Caki2 (cell line): ENCODE measurements around the gene PDE7B. TPM values are rescaled to one million over a fixed set of nuclear protein-coding genes. Genes with fewer than 3 reads are reported as not detected.

Experiments
- DNase-seq: peaks from one replicate; pipeline ENCODE4 v3.0.0-alpha.2; 2015; ENCODE audit warnings: low read depth
- in situ Hi-C: cut with HindIII; loops from 2 replicates; pipeline ENCODE4 v1.10.0; 2016; ENCODE audit warnings: low sequenced_read_pairs, low pct_unique_long_range_greater_than_20kb, mixed read lengths
- total RNA-seq: library from RNA; depleted of rRNA; stranded (reverse); fragments of >200 nt; shearing (Covaris generic); gene quantifications from 2 replicates; pipeline ENCODE4 v1.2.3, GENCODE V29; 2014; ENCODE audit warnings: low replicate concordance

The PDE7B gene
- total RNA-seq, 1 experiment from 2014 or later: 0.07 TPM

GRCh38 chr6:135995545-135995898 is 144.0 kb downstream of the PDE7B start:
- in situ Hi-C loops: no loop called here
- no peak for DNase-seq

GRCh38 chr6:135996668-135997067 is 145.2 kb downstream of the PDE7B start:
- no peak for DNase-seq
- in situ Hi-C loops: no loop called here

- in situ Hi-C loops: no loop called here
- DNase-seq: no peak
Measured at GRCh38 chr6:135999393-135999792, 147.9 kb downstream of the PDE7B start.

- in situ Hi-C loops: no loop called here
- no peak for DNase-seq
Measured at GRCh38 chr6:136007345-136007744, 155.8 kb downstream of the PDE7B start.

- DNase-seq: no peak
- in situ Hi-C loops: no loop called here
Measured at GRCh38 chr6:136011475-136011874, 160.0 kb downstream of the PDE7B start.

- DNase-seq: no peak
- in situ Hi-C loops: no loop called here
Measured at GRCh38 chr6:136012198-136012887, 160.8 kb downstream of the PDE7B start.

GRCh38 chr6:136012943-136013342 is 161.4 kb downstream of the PDE7B start:
- no peak for DNase-seq
- in situ Hi-C loops: no loop called here

GRCh38 chr6:136014454-136015437 is 163.2 kb downstream of the PDE7B start:
- no peak for DNase-seq
- in situ Hi-C loops: no loop called here

GRCh38 chr6:136015531-136015930 is 164.0 kb downstream of the PDE7B start:
- DNase-seq: no peak
- in situ Hi-C loops: no loop called here

- in situ Hi-C loops: no loop called here
- DNase-seq: no peak
Measured at GRCh38 chr6:136016228-136017225, 165.0 kb downstream of the PDE7B start.

- DNase-seq: no peak
- in situ Hi-C loops: no loop called here
Measured at GRCh38 chr6:136020691-136021090, 169.2 kb downstream of the PDE7B start.

- no peak for DNase-seq
- in situ Hi-C loops: no loop called here
Measured at GRCh38 chr6:136022224-136022874, 170.8 kb downstream of the PDE7B start.

- DNase-seq: no peak
- in situ Hi-C loops: no loop called here
Measured at GRCh38 chr6:136024711-136025110, 173.2 kb downstream of the PDE7B start.

- no peak for DNase-seq
- in situ Hi-C loops: no loop called here
Measured at GRCh38 chr6:136025736-136026135, 174.2 kb downstream of the PDE7B start.

GRCh38 chr6:136030131-136030530 is 178.6 kb downstream of the PDE7B start:
- no peak for DNase-seq
- in situ Hi-C loops: no loop called here

GRCh38 chr6:136031982-136032381 is 180.5 kb downstream of the PDE7B start:
- in situ Hi-C loops: no loop called here
- no peak for DNase-seq

- in situ Hi-C loops: no loop called here
- DNase-seq: no peak
Measured at GRCh38 chr6:136033416-136033815, 181.9 kb downstream of the PDE7B start.

- no peak for DNase-seq
- in situ Hi-C loops: no loop called here
Measured at GRCh38 chr6:136034422-136034821, 182.9 kb downstream of the PDE7B start.
